Limb (tissue), 2 donors: Measurements from ENCODE around the gene LENG8.
A peak's percentile ranks its signal among the peaks of the same experiment; 100 is the strongest.

Experiments used
- DNase-seq, 2 donors: peaks; one replicate each; pipeline ENCODE4 v3.0.0-alpha.2; 2016; ENCODE audit errors: extremely low spot score in 2 of 2

The LENG8 gene

DNA sequence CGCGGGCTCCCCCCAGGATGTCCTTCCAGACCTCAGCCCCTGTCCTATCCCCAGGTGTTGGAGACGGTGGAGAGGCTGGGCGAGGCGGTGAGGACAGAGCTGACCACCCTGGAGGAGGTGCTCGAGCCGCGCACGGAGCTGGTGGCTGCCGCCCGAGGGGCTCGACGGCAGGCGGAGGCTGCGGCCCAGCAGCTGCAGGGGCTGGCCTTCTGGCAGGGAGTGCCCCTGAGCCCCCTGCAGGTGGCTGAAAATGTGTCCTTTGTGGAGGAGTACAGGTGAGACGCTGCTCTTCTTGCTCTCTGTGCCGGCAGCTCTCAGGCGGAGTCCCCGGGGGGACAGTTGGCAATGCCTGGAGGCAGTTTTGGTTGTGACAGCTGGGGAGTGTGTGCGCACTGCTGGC lies 26.9 kb upstream of the LENG8 start:
- DNase-seq: no peak

DNA sequence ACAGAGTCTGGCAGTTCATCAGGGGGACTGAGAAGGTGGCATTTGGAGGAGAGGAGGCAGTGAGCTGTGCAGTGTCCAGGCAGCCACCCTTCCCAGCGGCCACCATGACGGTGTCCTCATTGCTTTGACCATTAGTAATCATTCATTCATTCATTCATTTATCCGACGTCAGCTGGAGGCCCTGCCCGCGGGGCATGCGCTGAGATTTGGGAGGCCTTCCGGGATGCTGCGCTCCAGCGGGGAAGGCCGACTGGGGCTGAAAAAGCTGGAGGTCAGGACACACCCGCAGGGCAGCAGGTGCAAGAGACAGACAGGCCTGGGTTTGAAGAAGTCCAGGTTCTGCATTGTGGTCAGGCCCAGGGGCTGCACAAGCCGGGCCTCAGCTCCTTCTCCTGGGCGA lies 24.8 kb upstream of the LENG8 start:
- DNase-seq: no peak

DNA sequence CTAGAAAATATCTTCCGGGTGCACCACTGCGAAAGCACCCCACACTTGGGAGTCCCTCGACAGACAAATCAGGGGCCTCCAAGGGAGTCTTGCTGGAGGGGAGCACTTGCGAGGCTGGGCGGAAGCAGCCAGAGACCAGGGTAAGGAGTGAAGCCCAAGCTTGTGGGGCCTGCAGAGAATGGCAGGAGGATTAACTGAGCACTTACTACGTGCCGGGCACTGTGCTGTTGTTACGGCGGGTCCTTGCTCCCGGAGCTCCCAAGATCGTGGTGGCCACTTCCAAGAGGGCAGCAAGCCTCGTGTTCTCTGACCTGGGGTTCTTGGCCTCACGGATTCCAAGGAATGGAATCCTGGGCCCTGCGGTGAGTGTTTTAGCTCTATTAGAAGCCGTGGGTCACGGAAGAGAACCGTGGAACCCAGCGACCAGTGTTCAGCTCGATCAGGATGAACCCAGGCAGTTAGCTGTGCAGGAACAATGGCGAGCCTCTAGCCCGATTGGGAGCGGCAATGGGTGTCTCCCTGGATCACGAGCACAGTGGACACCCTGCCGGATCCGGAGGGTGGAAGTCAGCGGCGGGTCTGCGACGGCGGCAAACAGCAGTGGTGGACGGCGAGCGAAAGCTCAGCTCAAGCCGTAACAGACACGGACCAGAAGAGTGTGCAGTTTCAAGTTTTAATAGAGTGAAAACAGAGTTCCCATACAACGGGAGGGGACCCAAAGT lies 24.2 kb upstream of the LENG8 start:
- no peak for DNase-seq

DNA sequence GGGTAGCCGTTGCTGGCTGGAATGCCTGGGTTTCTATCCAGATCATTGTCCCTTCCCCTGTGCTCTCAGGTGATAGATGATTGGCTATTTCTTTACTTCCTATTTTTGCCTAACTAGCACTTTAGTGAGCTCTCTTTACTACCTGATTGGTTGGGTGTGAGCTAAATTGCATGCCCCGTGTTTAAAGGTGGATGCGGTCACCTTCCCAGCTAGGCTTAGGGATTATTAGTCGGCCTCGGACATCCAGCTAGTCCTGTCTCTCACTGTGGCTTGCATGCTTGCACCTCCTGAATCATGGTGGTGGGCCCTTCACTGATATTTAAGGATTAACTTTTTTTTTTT lies 23.6 kb upstream of the LENG8 start:
- no peak for DNase-seq

DNA sequence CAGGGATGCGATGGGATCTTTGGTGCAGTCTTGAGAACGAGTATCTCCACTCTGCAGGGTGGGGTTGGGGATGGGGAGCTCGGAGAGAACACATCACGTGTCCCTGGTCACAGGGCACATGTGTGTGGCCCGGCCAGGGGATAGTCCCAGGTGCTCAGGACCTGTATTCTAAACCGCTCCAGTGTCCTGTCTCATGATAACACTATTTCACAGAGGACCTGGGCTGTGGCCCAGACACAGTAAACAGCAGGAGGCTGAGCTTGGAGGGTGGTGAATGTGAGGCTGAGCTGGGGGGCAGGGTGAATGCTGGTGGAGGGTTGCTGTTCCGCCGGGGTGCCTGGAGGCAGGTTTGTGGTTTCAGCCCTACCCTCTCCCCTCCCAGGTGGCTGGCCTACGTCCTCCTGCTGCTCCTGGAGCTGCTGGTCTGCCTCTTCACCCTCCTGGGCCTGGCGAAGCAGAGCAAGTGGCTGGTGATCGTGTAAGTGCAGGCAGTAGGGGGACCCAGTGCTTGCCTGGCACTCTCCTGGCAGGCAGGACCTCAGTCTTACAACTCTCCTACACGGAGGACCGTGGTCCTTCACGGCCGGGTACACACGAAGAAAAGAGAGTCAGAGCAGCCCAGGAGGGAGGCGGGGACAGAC lies 22.6 kb upstream of the LENG8 start:
- no peak for DNase-seq

DNA sequence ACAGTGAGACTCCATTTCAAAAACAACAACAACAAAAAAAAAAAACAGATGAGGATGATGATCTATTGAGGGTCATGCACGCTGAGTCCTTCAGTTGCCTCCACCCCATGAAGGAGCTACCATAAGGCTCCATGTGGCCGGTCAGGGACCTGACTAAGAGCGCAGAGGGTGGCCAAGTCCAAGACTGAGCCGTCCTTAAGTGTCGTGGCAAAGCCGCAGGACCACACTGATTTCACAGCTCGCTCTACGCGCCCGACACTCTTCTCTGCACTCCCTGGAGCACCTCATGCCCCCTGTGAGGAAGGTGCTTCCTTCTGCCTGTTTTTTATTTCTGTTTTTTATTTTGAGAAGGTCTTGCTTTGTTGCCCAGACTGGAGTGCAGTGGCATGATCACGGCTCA lies 21.4 kb upstream of the LENG8 start:
- no peak for DNase-seq

DNA sequence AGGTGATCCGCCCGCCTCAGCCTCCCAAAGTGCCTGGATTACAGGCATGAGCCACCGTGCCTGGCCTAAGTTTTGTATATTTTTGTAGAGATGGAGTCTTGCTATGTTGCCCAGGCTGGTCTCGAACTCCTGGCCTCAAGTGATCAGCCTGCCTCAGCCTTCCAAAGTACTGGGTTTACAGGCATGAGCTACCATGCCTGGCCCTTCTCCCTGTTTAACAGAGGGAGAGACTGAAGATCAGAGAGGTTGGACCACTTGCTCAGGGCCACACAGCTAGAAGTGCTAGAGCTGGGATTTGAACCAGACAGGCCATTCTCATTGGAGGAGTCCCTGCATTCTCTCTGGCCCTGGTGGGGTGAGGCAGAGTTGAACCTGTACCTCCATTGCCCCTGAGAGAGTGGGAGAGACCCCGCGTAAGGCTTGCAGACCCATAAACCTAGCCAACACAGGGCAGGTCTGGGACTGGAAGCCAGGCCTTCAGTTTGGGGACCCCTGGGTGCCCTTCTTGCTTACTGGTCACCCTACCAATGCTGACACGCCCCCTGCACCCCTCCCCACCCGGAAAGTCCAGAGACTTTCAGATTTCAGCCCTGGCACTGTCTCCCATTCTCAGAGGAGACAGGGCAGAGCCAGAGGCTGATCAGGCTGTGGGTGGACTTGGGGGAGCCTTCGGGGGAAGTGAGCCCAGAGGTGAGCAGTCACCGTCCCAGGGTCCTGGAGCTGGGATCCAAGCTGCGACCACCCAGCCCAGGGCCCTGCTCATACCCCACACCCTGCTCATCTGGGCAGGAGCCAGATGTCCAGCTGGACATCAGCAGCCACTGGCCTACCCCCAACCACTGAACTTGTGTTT lies 20.4 kb upstream of the LENG8 start:
- no peak for DNase-seq

DNA sequence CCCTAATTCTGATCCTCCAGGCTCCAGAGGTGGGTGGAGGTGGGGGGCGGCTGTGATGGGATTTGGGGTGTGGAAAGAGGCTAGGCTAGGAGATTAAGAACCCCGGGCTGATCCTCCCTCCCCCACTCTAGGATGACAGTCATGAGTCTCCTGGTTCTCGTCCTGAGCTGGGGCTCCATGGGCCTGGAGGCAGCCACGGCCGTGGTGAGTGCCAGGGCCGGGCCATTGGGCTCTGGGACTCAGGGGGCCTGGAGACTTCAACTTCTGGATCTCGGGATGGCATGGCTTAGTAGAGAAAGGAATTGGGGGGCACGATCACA lies 19.9 kb upstream of the LENG8 start:
- no peak for DNase-seq

DNA sequence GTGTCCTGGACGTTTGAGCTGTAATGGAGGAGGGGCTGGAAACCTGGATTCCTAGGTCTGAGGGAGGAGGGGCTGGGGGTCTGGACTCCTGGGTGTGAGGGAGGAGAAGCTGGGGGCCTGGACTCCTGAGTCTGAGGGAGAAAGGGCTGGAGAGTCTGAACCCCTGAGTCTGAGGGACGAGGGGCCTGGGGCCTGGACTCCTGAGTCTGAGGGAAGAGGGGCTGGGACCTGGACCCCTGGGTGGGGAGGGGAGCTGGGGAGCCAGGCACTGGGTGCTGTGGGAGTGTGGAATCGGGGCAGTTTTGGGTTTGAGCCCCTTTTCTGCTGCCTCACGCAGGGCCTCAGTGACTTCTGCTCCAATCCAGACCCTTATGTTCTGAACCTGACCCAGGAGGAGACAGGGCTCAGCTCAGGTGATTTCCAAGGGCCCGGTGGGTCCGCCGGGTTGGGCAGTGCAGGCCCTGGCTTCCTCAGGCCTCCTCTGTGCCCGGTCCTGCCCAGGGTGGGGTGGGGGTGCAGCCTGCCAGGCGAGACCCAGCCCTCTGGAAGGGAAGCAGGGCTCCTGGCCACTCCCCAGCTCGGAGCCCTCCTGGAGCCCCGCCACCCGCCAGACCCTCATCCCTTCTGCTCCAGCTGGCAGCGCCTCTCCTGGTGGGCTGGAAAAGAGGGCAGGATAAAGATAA lies 19.3 kb upstream of the LENG8 start:
- no peak for DNase-seq

DNA sequence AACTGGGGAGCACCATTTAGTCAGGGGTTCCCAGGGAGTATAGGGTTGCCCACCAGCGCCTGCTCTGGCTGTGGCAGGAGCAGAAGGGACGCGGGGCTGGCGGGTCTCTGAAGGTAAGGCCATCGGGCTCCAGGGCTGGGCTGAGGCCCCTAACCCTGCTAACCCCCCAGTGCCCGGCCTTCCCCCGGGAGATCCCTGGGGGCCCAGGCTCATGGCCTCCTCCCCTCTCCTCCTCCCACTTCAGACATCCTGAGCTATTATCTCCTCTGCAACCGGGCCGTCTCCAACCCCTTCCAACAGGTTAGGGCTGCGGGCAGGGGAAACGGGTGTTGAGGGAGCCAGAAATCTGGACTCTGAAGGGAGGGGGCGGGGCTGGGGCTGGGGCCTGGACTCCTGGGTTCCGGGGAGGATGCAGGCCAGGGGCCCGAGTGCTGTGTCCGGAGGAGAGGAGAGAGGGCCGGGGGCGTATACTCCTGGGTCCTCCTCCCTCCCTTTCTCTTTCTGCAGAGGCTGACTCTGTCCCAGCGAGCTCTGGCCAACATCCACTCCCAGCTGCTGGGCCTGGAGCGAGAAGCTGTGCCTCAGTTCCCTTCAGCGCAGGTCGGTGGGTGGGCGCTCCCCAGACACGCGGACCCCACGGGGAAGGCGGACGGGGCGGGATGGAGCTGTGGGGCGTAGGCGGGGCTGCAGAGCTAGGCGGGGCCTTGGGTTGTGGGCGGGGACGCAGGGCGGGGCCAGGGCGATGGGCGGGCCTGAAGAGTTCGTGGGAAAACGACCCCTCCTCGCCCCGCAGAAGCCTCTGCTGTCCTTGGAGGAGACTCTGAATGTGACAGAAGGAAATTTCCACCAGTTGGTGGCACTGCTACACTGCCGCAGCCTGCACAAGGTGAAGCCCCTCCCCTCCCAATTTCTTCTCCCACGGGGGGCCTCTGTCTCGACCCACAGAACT lies 18.4 kb upstream of the LENG8 start:
- peak in 1 of 2 donors; percentile 85 for DNase-seq

DNA sequence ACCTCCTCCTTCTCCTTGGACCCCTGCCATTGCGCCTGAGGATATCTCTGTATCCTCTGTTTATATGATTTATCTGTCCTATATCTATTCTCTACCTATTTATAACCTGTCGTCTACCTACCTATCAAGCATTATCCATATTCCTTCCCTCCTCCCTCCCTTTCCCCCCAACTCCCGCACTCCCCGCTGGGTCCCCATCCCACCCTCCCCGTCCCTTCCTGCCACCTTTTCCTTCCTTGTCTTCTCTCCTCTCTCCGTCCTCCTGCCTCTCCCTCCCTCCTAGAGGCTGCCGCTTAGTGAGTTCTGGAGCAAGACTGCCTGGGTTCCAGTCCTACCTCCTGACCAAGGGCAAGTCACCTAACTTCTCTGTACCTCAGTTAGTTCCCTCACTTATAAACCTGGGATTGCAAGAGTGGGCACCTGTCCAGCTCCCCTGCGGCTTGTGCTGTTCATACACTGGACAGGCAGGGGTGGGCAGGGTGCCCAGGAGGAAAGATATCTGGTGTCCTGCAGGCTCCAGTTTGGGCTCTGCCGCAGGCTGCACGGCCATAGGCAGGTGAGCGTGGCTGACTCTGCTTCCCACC lies 17.7 kb upstream of the LENG8 start:
- no peak for DNase-seq

DNA sequence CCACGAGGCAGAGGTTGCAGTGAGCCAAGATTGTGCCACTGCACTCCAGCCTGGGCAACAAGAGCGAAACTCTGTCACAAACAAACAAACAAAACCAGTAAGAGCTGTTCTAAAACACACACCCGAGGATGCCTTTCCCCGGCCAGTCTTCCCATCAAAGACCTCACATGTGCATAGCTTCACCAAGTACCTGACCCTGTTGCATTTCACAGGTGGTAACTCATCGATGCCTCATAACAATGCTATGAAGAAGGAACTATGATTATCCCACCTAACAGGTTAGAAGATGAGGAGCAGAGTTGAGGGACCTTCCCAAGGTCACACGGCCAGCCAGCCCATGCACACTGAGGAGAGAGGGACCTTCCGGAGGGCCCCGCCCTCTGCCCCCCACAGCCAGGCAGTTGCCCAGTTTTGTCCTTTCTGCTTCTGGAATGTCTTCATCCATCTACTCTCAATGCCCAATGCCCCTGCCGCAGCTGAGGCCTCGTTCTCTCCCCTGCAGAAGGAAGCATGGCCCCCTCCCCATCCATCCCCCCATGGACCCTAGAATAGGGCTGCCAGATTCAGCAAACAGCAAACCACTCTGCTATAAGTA lies 16.8 kb upstream of the LENG8 start:
- no peak for DNase-seq

DNA sequence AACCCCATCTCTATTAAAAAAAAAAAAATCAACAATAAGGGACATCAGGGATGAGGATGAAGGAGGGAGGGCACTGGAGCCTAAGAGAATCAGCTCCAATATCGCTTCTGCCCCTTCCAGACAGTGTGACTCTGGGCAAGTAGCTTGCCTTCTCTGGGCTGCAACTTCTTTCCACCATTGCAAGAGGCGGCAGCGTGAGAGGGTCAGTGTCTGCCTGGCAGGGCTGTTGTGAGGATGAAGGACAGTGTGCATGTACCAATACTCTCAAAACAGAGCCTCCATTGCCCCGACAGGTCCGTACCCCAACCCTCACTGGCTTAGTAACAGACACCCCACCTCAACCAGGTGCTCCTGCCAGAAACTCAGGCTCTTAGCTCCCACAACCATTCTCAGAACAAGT lies 15.3 kb upstream of the LENG8 start:
- DNase-seq: no peak

DNA sequence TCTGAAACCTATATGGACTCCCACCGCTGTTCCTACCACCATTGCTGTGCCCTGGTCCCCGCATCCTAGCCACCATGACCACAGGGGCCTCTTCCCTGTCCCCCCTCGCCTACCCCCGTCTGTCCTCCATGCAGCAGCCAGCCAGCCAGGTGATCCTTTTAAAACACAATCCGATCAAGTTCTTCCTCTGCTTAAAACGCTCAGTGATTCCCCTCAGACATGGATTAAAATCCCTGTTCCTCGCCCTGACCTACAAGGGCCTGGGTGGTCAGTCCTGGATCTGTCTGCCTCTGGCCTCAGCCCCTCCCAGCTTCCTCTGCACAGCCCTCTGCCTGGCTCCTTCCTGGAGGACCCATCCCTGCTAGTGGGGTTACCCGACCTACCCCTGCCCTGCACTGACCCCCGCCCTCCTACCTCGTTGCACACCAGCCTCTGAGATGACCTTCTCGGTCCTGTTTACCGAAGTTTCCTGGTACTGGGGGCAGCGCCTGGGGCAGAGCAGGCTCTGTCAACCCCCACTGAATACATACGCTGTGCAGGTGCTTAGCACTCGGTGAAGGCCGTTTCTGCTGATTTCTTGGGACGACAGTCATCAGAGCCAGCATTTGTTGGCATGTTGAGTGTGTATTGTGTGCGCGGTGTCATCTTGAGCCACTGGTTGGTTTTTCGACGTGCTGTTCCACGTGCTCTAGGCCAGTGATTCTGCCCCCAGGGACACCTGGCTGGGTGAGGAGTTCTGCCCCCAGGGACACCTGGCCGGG lies 14.7 kb upstream of the LENG8 start:
- no peak for DNase-seq

DNA sequence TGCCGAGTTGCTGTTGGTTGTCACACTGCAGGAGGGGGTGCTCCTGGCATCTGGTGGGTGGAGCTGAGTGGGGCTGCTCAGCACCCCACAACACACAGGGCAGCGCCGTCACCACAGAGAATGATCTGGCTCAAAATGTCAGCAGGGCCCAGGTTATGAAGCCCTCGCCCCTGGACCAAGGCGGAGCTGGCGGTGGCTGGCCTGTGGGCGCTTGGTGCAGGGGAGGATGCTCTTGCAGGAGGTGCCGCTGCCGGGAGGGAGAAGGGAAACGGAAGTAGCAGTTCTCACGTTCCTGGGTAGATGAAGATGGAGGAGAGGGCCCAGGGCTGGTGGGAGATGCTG lies 14.2 kb upstream of the LENG8 start:
- DNase-seq: no peak

DNA sequence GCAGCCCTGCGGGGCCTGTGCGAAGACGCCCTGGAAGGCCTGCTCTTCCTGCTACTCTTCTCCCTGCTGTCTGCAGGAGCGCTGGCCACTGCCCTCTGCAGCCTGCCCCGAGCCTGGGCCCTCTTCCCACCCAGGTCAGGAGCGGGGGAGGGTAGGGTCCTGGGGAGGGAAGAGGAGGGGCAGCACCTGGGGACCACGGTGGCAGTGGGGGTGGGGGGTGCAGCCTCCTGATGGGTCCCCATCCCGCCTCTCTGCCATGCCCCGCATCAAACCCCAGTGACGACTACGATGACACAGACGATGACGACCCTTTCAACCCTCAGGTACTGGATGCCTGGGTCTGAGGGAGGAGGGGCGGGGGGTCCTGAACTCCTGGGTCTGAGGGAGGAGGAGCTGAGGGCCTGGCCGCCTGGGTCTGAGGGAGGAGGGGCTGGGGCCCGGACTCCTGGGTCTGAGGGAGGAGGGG lies 13.4 kb upstream of the LENG8 start:
- no peak for DNase-seq

DNA sequence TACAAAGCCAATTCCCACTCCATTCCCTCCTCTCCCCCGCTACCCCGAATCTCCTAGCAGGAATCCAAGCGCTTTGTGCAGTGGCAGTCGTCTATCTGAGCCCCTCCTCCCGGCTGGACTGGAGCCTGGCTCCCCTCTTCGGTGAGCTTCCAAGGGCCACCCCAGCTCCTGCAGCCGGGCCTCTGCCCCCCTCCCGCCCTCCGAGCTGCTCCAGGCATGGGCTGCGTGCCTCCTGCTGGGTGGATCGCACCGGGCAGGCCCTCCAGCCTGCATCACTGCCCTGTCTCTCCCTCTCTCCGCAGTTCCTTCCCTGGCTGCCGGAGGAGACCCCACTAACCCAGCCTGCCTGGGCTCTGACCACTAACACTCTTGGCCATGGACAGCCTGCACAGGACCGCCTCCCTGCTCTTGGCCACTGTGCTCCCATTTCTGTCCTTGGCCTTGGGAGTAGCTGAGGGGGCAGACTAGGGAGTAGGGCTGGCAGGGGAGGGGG lies 12.9 kb upstream of the LENG8 start:
- no peak for DNase-seq

DNA sequence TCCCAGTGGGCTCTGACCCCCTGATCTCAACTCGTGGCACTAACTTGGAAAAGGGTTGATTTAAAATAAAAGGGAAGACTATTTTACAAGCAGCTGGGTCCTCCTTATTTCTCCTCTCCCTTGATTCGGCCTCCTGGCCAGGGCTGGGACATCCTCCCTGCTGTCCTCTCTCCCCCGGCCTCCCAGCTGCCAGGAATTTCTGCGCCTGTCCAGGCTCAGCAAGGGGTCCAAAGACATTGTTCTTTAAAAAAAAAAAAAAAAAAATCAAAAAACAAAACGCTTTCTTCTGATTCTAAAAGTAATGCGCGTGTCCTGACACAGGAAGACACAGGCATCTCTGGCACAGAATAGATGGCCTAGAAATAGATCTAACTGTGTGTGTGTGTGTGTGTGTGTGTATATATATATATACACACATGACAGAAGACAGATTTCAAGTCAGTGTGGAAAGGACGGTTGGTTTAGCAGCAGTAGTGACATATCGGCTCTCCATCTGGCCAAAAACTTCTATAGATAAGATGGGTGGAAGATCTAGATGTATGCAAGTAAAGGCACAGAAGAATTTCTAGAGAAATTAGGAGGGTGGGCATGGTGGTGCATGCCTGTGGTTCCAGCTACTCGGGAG lies 12.3 kb upstream of the LENG8 start:
- no peak for DNase-seq
